SIG-M5 (cell line): ENCODE measurements around the gene TARBP1.
"Not testable (repeated sequence)": the region's sequence is repeated elsewhere in the genome, so short reads cannot be mapped to it uniquely, and the experiment has no call there.

Source experiments
- DNase-seq: peaks from one replicate; lab custom pipeline; 2025; lab: John Stamatoyannopoulos, UW

TARBP1 gene, protein sequence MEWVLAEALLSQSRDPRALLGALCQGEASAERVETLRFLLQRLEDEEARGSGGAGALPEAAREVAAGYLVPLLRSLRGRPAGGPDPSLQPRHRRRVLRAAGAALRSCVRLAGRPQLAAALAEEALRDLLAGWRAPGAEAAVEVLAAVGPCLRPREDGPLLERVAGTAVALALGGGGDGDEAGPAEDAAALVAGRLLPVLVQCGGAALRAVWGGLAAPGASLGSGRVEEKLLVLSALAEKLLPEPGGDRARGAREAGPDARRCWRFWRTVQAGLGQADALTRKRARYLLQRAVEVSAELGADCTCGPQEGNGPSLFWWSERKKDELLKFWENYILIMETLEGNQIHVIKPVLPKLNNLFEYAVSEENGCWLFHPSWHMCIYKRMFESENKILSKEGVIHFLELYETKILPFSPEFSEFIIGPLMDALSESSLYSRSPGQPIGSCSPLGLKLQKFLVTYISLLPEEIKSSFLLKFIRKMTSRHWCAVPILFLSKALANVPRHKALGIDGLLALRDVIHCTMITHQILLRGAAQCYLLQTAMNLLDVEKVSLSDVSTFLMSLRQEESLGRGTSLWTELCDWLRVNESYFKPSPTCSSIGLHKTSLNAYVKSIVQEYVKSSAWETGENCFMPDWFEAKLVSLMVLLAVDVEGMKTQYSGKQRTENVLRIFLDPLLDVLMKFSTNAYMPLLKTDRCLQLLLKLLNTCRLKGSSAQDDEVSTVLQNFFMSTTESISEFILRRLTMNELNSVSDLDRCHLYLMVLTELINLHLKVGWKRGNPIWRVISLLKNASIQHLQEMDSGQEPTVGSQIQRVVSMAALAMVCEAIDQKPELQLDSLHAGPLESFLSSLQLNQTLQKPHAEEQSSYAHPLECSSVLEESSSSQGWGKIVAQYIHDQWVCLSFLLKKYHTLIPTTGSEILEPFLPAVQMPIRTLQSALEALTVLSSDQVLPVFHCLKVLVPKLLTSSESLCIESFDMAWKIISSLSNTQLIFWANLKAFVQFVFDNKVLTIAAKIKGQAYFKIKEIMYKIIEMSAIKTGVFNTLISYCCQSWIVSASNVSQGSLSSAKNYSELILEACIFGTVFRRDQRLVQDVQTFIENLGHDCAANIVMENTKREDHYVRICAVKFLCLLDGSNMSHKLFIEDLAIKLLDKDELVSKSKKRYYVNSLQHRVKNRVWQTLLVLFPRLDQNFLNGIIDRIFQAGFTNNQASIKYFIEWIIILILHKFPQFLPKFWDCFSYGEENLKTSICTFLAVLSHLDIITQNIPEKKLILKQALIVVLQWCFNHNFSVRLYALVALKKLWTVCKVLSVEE (N-terminal part only)

DNA sequence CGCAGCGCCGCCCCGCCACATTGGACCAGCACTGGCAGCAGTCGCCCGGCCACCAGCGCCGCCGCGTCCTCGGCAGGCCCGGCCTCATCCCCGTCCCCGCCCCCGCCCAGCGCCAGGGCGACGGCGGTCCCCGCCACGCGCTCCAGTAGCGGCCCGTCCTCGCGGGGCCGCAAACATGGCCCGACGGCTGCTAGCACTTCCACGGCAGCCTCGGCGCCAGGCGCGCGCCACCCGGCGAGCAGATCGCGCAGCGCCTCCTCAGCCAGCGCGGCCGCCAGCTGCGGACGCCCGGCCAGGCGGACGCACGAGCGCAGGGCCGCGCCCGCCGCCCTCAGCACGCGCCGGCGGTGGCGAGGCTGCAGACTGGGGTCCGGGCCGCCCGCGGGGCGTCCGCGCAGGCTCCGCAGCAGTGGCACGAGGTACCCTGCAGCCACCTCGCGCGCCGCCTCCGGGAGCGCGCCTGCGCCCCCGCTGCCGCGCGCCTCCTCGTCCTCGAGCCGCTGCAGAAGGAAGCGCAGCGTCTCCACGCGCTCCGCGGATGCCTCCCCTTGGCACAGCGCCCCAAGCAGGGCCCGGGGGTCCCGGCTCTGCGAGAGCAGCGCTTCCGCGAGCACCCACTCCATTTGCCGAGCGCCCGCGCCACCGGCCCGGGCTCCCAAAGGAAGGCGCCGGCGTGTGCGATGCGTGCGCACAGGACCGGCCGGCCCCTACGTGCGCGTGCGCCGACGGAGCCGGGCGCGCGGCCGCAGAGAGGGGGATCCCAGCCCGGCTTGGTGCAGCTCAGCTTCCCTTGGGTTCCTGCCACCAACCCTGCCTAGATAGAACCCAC, at the start of gene TARBP1:
TARBP1 (minus strand) TSS at position 699 of the 829 bp plus-strand sequence; CDS start at position 623, 76 bp downstream.
- no peak for DNase-seq

DNA sequence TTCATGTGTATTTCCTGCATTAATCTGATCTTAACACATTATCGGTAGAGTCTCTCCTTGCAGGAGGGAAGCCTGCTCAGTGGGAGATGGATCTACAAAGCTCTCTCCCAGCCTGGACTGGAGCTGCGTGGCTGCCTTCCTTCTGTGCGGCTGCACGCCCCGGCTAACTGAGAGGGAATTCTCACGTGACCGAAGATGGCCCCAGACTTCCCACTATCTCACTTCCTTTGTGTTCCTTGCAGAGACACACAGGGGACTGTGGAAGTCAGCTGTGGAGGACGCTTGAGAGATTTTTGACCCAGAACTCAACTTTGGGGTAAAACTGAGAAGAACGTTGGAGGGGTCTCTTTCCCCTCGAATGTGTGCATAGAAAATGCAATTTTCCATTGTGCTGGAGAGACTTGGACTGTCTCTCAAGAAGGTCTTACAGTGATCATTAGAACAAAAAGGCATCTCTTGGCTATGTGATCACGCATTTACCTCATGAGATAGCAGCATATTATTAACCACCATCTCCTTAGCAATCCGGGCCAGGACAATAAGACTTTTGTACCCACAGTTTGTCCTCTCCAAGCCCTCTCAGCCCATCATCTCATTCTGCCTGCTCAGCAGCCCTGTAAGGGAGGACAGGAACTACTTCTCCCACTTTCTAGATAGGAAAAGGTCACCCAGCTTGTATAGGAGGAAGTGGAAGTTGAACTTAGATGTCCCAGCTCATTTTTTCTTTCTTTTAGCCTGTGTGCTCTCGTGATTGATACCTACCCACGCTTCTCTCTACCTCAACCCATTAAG, 49.3 kb upstream of the TARBP1 start:
- DNase-seq: no peak

DNA sequence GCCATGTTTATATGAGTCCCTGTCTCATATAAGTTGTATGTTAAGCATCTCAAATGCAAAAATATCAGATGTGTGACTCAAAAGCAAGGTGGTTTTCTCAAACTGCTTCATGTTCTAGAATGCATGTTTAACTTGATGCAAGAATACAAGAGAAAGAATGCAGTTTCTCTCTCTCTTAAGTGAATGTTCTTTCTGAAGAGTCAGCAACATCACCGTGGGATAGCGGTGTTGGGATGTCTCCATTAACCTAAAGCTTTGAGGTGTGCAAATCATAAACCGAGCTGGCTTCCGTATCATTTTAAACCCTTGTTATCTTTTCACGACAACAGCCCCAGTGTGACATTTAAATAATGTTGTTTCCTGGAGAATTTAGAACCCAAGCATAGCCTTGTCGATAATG, 48.4 kb upstream of the TARBP1 start:
- no peak for DNase-seq

DNA sequence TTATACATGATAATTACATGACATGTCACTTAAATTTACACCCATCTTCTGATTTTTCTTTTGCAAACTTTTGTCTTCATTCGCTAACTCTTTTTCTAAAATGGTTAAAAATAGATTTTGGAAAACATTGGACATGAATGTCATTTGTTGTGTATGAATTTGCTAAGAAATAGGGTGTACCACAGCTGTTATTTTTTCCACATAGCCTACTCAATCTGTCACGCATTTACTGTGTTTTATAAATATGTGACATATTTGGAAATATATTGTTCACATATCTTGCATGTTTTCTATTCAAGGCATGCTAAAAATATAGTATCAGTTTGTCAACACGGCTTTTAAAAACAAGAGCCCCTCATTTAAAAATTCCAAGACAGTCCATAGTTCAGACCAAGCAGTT, 47.9 kb upstream of the TARBP1 start:
- DNase-seq: no peak

DNA sequence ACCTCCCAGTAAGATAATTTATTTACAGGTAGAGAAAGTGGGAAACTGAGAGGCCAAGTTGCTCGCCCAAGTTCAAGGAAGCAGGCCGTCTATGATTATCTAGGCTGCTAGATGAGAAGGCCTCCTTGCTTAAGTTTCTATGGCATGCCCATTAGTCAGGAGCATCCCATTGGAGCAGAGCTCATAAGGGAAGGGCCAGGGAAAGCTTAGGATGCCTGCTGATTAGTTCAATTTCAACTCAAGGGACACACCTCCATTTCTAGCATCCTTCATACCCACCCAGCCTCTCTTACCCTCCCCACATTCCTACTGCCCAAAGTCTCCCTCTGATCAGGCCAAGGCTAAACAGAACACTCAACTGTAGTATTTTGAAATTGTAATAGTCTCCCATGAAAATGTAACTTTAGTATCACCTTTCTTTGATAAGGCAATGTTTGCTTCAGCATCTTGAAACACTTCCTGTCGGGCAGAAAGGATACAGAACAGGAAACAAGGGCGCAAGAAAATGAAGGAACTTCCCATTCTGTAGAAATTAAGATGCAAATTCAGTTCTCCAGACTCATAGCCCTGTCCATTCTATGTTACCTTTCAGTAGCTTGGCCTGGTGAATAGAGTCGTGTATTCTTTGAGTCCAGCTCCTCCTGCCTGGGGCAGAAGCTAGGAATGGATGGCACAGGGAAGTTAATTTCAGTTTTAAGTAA, 46.3 kb upstream of the TARBP1 start:
- DNase-seq: no peak

DNA sequence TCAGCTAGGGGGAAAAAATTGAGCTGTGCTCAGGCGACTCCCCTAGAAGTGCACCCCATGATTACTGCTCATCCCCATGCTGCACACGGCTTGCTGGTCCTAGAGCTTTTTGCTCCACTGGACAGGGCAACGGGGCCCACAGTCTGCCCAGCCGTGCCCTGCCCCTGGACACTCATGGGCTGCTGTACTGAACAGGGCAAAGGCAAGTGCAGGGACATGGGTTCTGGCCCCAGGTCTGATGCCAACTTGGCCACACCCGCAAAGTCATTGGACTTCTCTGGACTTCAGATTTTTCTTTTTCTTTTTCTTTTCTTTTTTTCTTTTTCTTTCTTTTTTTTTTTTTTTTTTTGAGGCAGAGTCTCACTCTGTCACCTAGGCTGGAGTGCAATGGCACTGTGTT, 42.9 kb upstream of the TARBP1 start:
- no peak for DNase-seq

DNA sequence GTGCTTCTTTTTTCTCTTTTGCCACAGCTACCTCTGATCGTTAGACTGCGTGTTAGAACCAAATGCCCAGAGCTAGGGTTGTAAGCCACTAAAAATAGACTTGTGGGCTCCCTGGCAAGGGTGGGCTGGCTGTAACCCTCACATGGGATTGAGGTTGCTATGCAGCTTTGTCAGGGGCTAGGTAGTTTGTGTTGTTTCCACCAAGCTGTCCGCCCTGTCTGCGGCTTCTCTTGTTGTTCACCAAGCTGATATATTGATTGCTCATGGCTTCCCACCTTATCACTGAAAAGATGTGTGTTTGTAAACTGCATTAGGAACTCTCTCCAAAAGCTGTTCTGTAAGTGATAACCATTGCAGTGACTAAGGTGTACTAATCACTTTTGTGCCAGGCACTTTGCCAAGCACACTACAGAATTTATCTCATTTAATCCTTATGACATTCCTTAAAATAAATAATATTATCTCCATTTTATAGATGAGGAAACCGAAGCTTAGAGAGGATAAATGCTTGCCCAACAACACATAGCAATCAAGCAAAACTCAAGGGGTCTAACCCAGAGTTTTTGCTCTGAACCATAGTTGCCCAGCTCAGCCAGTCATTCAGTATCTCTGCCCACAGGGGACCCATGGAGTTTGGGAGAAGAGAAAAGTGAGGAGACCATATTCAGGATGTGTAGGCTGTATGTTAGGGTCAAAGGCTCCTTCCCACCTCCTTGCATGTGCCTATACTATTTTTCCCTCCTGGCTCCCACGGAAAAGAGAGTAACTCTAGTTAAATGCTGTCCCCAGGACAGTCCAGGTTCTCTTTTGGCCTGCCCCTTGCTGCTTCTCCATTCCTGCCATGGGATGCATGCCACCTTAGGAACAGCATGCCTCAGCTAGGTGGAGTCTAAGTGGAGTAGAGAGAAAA, 42.2 kb upstream of the TARBP1 start:
- no peak for DNase-seq

DNA sequence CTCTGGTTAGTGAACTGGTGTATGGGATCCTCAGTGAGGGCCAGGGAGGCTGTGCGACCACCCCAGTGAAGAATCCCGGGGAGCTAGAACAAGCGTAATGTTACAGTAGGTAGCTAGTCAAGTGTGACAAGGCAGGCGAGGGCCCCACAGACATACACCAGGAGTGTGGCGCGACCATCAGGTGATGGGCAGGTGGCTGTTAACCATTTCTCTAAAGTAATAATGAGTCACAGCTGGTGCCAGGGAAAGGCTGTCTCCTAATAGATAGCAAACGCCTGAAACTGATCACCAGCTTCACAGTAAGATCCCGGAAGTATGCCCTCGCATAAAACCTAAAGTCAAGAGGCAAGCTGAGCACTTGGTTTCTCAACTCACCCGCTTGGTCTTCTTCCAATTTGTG, 40.5 kb upstream of the TARBP1 start:
- no peak for DNase-seq

DNA sequence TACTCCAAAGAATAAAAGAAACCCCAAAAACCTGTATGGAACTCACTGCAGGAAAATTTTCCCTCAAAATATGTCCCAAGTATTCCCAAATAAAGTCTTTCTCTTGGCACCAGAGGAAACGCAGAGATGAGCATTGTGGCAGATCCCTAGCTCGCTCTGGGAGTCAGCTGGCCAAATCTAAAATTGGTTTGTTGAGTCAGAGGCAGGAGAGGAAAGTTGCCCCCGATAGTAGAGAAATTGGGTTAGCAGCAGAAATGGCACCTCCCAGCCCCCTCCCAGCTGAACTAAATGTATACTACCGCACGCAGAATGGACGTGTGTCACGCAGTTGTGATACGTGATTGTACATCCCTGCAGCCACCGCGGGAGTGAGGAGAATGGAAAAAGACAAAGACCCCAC, 39.9 kb upstream of the TARBP1 start:
- DNase-seq: no peak

DNA sequence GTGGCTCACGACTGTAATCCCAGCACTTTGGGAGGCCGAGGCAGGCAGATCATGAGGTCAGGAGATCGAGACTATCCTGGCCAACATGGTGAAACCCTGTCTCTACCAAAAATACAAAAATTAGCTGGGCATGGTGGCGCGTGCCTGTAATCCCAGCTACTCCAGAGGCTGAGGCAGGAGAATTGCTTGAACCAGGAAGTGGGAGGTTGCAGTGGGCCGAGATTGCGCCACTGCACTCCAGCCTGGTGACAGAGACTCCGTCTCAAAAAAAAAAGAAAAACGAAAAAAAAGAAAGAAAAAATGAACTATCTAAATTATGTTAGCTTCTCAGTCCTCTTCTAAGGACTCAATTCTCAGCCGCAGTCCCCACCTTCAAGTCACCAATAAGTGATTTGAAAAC, 39.1 kb upstream of the TARBP1 start:
- DNase-seq: not testable (repeated sequence)

DNA sequence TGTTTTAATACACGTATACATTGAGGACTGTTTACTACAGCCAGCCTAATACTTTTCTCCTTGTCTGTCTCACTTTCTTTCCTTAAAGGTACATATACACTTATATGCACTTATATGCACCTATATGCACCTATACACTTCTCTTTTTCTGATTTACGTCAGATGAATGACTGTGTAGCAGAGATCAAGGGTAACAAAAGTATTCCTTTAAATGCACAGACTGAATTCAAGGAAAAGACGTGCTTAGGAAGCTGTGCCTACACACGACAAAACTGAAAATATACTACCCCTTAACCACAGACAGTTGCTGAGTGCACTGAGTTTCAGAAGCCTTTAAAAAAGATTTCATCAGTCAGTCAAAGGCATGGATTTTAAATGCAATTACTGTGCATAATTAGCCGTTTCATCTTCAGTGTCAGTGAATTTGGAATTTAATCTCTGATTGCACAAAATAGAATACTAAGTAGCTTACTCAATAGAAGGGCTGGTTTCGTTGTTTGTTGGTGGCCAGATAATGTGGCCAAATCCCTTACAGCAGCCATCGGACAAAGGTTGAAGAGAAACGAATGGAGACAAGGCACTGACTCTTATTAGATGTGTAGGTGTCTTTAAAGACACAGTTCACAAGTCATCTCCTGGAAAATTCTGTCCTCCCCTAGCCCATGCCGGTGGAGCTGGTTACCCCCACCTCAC, 38.3 kb upstream of the TARBP1 start:
- no peak for DNase-seq

DNA sequence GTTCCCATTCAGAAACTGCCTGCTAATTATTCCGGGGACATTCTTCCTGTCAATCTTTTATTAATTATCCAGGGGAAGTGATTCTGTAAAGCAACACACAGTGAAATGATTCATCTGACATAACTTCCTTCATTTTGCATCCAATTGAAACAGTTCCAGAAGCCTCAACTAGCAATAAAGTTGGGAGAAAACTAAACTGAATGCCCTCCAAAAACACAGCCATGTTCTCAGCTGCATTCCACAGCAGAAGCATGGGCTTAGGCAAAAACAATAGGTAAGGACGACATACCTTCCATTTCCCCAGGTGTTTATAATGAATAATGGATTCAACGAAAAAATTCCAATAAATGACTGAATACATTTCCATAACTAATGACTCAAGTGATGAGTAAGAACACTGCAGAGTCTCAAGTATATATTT, 36.9 kb upstream of the TARBP1 start:
- DNase-seq: no peak

DNA sequence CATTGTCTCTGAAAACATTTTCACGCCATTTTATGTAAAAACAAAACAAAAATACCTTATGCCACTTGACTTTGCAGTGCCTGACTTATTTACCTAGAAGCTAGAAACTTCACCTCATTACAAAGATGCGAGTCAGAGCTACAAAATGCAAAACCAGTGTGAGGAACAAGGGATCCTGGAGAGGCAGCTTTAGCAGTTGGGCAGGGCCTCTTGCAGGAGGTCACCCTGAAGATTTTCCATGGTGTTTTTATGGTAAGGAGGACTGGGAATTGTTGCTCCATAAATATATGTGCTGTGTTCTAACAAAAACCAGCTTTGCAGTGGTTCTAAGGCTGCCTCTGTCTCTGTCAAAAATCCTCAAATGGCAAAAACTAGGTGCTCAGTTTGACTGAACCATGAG, 36.4 kb upstream of the TARBP1 start:
- DNase-seq: no peak

DNA sequence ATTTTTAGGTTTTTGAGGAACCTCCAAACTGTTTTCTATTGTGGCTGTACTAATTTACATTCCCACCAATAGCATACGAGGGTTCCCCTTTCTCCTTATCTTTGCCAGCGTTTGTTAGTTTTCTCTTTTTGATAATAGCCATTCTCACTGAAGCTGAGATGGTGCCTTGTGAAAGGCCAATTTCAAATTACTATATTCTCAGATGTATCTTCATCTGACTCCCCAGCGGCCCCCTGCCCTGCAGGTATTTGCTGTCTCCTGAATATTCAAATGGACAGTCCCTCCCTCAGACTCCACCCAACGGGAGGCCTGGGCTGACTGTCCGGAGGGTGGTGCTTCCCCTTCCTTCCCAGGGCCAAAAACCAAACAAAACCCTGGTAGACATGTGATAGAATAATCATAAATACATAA, 33.5 kb upstream of the TARBP1 start:
- DNase-seq: no peak

DNA sequence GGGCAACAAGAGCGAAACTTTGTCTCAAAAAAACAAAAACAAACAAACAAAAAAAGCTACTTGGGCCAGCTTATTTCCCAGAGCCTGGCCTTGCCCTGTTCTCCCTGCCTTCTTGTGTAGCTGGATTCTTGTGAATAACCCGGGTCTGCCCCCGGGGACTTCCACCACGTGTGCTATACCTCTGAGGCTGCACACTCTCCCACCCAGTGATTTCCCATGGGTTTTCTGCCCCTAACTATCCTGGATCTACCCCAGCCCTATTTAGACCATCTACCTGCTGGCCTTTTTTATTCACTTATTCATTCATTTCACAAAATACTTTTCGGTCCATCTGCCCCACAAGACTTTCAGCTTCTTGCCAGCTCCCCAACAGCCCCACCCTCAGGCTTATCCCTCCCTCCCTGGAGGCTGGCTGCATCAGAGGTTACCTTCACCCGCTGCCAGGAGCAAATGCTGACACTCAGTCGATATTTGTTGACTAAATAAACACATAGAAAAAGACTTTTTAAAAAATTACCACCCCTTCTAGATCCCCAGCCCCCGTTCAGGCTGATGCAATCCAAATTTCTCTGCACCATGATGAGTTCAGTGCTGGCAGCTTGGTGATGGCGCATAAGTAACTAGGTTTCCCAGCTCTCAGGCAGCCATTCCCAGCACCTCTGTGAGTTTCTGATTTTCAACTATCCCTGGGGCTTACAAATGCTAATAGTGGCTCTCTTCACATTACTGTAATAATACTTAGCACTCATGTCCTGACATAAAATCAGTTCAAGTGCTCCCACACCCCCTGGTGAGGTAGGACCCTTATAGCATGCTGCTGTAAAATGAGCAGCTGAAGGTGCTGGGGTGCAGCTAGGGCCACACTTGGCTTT, 30.7 kb upstream of the TARBP1 start:
- no peak for DNase-seq

DNA sequence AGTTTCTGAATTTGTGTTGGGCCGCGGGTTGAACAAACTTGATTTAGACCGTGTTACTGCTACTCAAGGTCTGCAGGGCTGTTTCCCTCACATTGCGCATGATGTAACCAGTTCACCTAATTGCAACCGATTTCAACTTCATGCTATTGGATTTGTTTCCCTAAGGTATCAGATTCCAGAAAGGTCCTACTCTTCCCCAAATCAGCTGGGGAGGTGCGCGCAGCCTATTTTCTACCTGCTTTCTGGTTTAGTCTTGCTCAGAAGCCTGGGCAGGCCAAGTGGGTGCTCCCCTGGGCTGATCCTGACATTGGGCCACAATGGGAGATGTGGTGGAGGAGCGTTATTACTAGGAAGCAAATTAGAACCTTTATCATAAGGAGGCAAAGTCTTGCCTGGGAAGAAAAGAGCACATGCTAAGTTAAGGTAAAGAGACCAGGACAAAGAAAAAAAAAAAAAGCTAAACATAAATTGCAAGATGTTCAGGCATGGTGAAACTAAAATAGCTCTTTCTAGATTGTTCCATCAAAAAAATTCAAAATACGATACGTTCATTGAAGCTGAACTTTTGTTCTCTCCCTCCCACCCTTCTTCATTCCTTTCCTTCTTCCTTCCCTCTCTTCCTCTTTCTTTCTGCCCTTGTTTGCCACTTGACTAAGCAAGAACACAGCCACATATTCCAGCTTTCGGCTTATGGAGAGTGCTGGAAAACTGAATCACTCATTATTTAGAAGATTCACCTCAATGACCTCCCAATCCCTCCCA, 28.8 kb upstream of the TARBP1 start:
- DNase-seq: no peak
